ENCODE data around the gene TPSG1.

- TF ChIP-seq CTCF (IDR thresholded peaks at IDR 0.05) = no peak
- no peak for TF ChIP-seq POLR2A (IDR thresholded peaks at IDR 0.05)
Measured at GRCh38 chr16:1220841-1221627, 4.0 kb downstream of the TPSG1 start.
